Stomach (tissue), 4 donors: ENCODE data around the gene FAF2.

Source experiments
- EP300 ChIP-seq: sonication (generic); formaldehyde crosslinking; IDR thresholded peaks from one replicate; pipeline ENCODE4 v1.6.1; 2017; ENCODE audit warnings: antibody characterized with exemption
- POLR2A ChIP-seq, 4 donors: fragments of 450-650 bp; IDR thresholded peaks; one replicate each; pipeline ENCODE4 v1.6.1; 2016; ENCODE audit warnings: antibody characterized with exemption in 4 of 4, control low read depth in 2 of 4, mild to moderate bottlenecking in 1 of 4, moderate library complexity in 1 of 4
- TF ChIP-seq, protein P1 (sequence below), 7 experiments: fragments of 450-650 bp in 4 of 7; fragments of 200-600 bp in 3 of 7; sonication (generic) in 3 of 7; IDR thresholded peaks; one replicate each; pipeline ENCODE4 v1.5.1; 2016 to 2019; ENCODE audit warnings: antibody characterized with exemption in 7 of 7, control low read depth in 2 of 7, mild to moderate bottlenecking in 1 of 7

DNA sequence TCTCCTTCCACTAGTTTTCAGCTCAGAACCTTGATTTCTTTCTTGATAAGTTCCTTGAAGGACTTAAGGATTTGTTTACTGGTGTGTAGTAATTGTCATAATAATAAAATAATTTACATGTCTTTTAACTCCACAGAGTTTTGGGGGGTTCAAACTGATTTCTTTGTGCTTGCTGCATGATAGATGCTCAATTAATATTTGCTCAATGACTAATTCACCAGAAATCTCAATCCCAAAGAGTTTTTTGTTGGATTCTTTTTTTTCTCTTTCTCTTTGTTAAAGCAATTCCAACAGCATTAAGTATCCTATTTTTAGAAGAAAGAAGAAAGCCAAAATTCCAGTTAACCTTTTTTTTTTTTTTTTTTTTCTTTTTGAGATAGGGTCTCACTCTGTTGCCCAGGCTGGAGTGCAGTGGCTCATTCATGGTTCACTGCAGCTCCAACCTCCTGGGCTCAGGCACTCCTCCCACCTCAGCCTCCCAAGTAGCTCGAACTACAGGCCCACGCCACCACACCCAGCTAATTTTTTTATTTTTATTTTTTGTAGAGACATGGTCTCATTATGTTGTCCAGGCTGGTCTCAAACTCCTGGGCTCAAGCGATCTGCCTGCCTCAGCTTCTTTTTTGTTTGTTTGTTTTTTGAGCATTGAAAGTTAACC, 10.8 kb downstream of the FAF2 start:
- TF ChIP-seq EP300 (no peak), POLR2A (IDR thresholded peaks at IDR 0.05) (no peak)
- TF ChIP-seq, protein P1, sequence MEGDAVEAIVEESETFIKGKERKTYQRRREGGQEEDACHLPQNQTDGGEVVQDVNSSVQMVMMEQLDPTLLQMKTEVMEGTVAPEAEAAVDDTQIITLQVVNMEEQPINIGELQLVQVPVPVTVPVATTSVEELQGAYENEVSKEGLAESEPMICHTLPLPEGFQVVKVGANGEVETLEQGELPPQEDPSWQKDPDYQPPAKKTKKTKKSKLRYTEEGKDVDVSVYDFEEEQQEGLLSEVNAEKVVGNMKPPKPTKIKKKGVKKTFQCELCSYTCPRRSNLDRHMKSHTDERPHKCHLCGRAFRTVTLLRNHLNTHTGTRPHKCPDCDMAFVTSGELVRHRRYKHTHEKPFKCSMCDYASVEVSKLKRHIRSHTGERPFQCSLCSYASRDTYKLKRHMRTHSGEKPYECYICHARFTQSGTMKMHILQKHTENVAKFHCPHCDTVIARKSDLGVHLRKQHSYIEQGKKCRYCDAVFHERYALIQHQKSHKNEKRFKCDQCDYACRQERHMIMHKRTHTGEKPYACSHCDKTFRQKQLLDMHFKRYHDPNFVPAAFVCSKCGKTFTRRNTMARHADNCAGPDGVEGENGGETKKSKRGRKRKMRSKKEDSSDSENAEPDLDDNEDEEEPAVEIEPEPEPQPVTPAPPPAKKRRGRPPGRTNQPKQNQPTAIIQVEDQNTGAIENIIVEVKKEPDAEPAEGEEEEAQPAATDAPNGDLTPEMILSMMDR (IDR thresholded peaks at IDR 0.05), result no peak
